HG03039 (cell line): ENCODE measurements around the gene SLC25A24.
"Not testable (repeated sequence)": the region's sequence is repeated elsewhere in the genome, so short reads cannot be mapped to it uniquely, and the experiment has no call there.

ENCODE experiments used
- ATAC-seq: cut with Tn5 transposase; IDR thresholded peaks from one replicate; pipeline ENCODE4 v1.9.1; 2021; ENCODE audit warnings: mild to moderate bottlenecking, moderate library complexity; ENCODE audit not compliant: unreplicated experiment

Gene SLC25A24

GRCh38 chr1:108199201-108199691 is 897 bp downstream of the SLC25A24 start:
- ATAC-seq: no peak

- no peak for ATAC-seq
Observed at GRCh38 chr1:108194051-108194450, 6.1 kb downstream of the SLC25A24 start.

GRCh38 chr1:108193333-108193732 is 6.8 kb downstream of the SLC25A24 start:
- ATAC-seq: no peak

- ATAC-seq: no peak
Observed at GRCh38 chr1:108192581-108192980, 7.6 kb downstream of the SLC25A24 start.

GRCh38 chr1:108190686-108191416 is 9.3 kb downstream of the SLC25A24 start:
- no peak for ATAC-seq

GRCh38 chr1:108190001-108190634 is 10.0 kb downstream of the SLC25A24 start:
- ATAC-seq: no peak

- ATAC-seq: no peak
Observed at GRCh38 chr1:108188801-108189200, 11.3 kb downstream of the SLC25A24 start.

GRCh38 chr1:108182959-108183700 is 17.0 kb downstream of the SLC25A24 start:
- no peak for ATAC-seq

GRCh38 chr1:108179018-108179417 is 21.1 kb downstream of the SLC25A24 start:
- no peak for ATAC-seq

GRCh38 chr1:108162409-108162808 is 37.7 kb downstream of the SLC25A24 start:
- not testable (repeated sequence) for ATAC-seq

GRCh38 chr1:108159951-108160350 is 40.2 kb downstream of the SLC25A24 start:
- ATAC-seq: not testable (repeated sequence)

GRCh38 chr1:108158893-108159453 is 41.2 kb downstream of the SLC25A24 start:
- ATAC-seq: no peak

GRCh38 chr1:108154314-108154713 is 45.8 kb downstream of the SLC25A24 start:
- no peak for ATAC-seq

- ATAC-seq: no peak
Observed at GRCh38 chr1:108152782-108153222, 47.3 kb downstream of the SLC25A24 start.

GRCh38 chr1:108151548-108151947 is 48.6 kb downstream of the SLC25A24 start:
- no peak for ATAC-seq

- ATAC-seq: no peak
Observed at GRCh38 chr1:108149796-108150467, 50.2 kb downstream of the SLC25A24 start.

- not testable (repeated sequence) for ATAC-seq
Observed at GRCh38 chr1:108144569-108144968, 55.6 kb downstream of the SLC25A24 start.

GRCh38 chr1:108142773-108143394 is 57.3 kb downstream of the SLC25A24 start:
- no peak for ATAC-seq

GRCh38 chr1:108142258-108142657 is 57.9 kb downstream of the SLC25A24 start:
- no peak for ATAC-seq

GRCh38 chr1:108141621-108142020 is 58.5 kb downstream of the SLC25A24 start:
- no peak for ATAC-seq
